Activated CD8-positive, alpha-beta memory T cell treated with anti-CD3 and anti-CD28 coated beads, Interleukin-2, amount 50 U/mL, for 24 hours (primary cell): ENCODE results near the gene COL23A1.
"Not testable (repeated sequence)": the region's sequence is repeated elsewhere in the genome, so short reads cannot be mapped to it uniquely, and the experiment has no call there.

Experiments used
- DNase-seq: peaks from one replicate; pipeline ENCODE4 v3.0.0-alpha.2; 2020; ENCODE audit errors: extremely low read depth

Gene COL23A1

DNA sequence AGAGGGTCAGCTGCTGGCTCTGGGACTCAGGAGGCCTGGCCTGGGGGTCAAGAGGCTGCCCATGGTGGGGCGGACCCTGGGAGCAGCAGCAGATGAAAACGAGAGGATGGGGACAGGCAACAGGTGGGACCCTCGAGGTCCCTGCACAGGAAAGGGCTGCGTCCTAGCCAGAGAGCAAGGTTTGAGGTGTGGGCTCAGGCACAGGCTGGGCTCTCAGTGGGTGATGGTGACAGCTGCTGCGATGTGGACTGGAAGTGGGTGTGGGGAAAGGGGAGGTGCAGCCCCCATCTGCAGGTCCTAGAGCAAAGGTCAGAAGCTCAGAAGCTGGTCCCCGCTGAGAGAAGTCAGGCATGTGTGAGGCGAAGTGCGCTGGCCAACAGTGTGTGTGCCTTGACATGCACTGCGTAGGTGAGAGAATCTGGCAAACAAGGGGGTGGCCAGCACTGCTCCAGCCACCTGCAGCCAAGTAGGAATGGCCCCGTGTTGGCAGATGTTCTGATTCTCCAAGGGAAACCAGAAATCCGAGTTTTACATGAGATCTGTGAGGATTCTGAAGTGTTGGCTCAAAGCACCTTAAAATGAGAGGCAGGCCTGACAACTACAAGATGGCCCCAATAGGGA is 85.7 kb downstream of the COL23A1 start:
- no peak for DNase-seq

GRCh38 chr5:178502401-178503100 is 87.6 kb downstream of the COL23A1 start:
- no peak for DNase-seq

GRCh38 chr5:178499352-178499751 is 90.8 kb downstream of the COL23A1 start:
- no peak for DNase-seq

DNA sequence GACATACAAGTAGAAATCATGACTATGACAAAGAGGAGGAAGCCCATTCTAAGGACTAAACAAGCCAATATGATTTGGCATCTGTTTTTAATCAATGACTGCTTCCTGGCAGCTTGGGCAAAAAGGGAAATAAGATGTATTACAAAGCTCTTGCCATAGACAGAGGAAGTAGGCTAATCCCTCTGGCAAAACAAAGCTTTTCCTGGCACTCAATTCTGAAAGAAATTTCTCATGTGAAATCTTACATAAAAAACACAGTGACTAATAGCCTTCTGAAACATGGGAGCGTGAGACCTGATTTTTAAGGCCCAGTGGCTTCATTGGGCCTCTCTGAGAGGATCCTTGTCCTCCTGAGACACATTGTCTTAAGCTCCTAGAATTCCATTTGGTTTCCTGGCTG is 93.6 kb downstream of the COL23A1 start:
- no peak for DNase-seq

GRCh38 chr5:178496214-178496613 is 94.0 kb downstream of the COL23A1 start:
- no peak for DNase-seq

DNA sequence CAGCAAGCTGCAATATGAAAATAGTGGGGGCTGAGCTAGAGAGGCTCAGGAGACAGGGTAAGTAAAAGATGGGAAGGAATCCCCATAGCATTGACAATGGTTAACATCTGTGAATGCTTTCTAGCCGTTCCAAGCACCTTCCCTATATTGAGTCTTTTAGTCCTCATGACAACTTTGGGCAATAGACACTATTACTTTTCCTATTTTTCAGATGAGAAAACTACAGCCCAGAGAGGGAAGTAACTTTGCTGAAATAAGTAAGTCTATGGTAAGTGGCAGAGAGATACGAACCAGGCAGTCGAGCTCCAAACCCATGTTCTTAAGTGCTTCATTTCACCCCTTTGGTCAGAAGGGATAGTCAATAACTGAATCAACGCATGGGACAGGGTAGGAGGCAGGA is 94.5 kb downstream of the COL23A1 start:
- DNase-seq = no peak

DNA sequence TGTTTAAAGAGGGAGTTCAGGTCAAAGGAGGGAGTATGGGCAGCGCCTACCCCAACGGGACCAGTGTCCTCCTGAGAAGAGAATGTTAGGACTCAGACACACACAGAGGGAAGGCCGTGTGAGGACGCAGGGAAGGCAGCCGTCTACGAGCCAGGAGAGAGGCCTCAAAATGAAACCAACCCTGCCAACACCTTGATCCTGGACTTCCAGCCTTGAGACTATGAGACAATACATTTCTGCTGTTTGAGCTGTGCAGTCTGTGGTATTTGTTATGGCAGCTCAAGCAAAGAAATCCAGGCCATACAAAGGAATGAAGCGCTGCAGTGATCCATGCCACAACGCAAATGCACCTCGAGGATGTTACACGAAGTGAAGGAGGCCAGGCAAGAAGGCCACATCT is 97.9 kb downstream of the COL23A1 start:
- no peak for DNase-seq

- no peak for DNase-seq
These were observed 99.1 kb downstream of the COL23A1 start for GRCh38 chr5:178490935-178491652.

- DNase-seq = no peak
These were observed 100.8 kb downstream of the COL23A1 start for GRCh38 chr5:178489271-178489976.

- no peak for DNase-seq
These were observed 101.5 kb downstream of the COL23A1 start for GRCh38 chr5:178488696-178489095.

GRCh38 chr5:178487911-178488600 is 102.1 kb downstream of the COL23A1 start:
- DNase-seq = no peak

DNA sequence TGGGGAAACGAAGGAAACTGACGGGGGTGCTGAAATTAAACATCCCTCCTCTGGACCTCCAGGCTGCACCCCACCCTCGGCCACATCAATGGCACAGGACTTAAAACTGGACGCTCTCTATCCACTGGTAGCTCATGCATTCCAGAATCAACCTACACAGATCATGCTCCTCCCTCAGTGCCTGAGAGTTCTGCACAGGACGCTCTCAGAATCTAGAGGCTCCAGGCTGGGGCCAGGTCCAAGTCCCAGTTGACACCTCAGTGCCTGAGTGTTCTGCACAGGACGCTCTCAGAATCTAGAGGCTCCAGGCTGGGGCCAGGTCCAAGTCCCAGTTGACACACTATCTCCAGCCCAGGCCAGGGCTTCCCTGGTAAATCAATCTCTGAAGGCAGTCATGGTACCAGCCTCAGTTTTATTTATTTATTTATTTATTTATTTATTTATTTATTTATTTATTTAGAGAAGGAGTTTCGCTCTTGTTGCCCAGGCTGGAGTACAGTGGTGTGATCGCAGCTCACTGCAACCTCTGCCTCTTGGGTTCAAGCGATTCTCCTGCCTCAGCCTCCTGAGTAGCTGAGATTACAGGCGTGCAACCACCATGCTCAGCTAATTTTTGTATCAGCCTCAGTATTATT is 103.2 kb downstream of the COL23A1 start:
- not testable (repeated sequence) for DNase-seq

DNA sequence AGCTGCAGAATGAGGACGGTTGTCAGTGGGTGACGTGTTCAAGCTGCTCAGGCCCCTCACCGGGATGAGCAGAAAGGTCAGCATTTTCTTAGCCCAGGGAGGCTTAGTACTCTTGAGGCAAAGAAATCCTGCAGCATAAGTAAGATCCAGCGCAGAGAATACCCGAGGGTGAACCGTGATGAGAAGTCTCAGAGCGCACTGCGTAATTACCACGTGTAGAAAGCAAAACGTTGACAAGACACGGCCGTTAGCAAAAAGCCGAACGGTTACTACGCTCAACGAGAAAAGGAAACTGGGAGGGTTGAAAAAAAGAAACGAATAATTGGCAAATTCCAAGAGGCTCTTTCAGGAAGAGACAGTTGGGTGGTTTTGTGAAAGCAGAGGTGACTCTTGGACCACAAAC is 104.0 kb downstream of the COL23A1 start:
- DNase-seq = no peak

DNA sequence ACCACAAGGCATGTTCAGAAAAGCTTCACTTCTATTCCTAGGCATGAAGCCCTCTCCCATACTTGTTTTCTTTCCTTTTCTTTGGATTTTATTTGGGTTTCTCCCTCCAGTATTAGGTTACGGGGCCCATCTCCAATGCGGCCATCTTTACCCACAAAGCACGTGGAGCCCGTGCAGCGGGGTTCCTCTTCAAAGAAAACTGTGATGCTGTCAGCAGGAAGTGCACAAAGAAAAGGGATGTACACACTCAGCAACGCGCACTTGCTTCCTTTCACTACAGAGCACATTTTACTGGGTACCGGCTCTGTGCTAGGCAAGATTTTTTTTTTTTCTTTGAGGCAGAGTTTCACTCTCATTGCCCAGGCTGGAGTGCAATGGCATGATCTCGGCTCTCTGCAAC is 106.6 kb downstream of the COL23A1 start:
- peak; percentile 7 for DNase-seq

- no peak for DNase-seq
These were observed 110.9 kb downstream of the COL23A1 start for GRCh38 chr5:178479261-178479660.

DNA sequence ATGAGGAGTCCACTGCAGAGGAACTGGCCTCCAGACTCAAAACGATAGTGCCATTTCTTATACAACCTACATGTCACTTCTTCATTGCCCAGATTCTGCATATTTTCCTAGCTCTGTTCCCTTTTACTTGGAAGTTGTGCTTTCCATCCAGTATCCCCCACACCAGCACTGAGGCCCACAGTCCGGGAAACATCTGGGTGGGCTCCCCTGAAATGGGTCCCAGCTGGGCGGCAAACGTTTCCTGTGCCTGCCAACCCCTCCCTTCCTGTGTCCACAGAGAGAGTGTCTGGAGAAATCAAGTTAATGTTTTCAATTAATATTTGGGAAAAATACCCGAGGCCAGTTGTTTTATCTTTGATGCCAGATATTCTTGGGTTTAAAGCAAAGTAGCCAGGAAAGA is 111.8 kb downstream of the COL23A1 start:
- DNase-seq = no peak

- no peak for DNase-seq
These were observed 112.4 kb downstream of the COL23A1 start for GRCh38 chr5:178477802-178478201.

GRCh38 chr5:178476972-178477754 is 113.0 kb downstream of the COL23A1 start:
- DNase-seq = no peak

GRCh38 chr5:178476531-178476930 is 113.7 kb downstream of the COL23A1 start:
- DNase-seq = no peak

DNA sequence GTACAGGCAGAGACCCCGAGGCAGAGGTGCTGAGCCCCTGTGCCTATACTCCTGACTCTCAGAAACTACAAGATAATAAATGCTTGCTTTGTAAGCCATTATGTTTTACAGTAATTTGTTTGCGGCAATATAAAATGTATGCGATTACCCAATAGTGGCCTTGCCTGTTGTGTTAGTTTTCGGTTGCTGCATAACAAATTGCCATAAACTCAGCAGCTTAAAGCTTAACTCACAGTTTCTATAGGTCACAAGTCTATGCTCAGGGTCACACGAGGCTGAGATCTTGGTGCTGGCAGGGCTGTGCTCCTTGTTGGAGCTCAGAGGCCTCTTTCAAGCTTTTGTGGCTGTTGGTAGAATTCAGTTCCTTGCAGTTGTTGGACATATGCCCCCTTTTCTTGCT is 114.8 kb downstream of the COL23A1 start:
- no peak for DNase-seq
